K562 (cell line): ENCODE results near the gene OPA1. TPM values are rescaled to one million over a fixed set of nuclear protein-coding genes. Genes with fewer than 3 reads are reported as not detected.

Experiments used
- BRD9 ChIP-seq: fragments of 450-650 bp; IDR thresholded peaks from 2 replicates; pipeline ENCODE4 v1.6.1; 2018; ENCODE audit warnings: low read depth; ENCODE audit not compliant: partially characterized antibody
- CHD7 ChIP-seq: fragments of 200-600 bp; sonication (generic); IDR thresholded peaks from one replicate; pipeline ENCODE4 v1.6.1; 2012; ENCODE audit warnings: mild to moderate bottlenecking, low read depth, low read length, inconsistent platforms
- HDAC3 ChIP-seq: fragments of 450-650 bp; IDR thresholded peaks from 2 replicates; pipeline ENCODE4 v1.6.1; 2018; ENCODE audit warnings: borderline replicate concordance, mild to moderate bottlenecking, moderate library complexity; ENCODE audit not compliant: partially characterized antibody
- HNRNPL ChIP-seq: fragments of 200-400 bp; formaldehyde crosslinking; IDR thresholded peaks from 2 replicates; pipeline ENCODE4 v1.6.1; 2017; ENCODE audit warnings: low read depth, mild to moderate bottlenecking, low read length
- KDM5B ChIP-seq: fragments of 200-600 bp; sonication (generic); IDR thresholded peaks from 2 replicates; pipeline ENCODE4 v1.6.1; 2012; ENCODE audit warnings: low read depth, mild to moderate bottlenecking, moderate library complexity, low read length, control low read depth, inconsistent platforms; ENCODE audit not compliant: insufficient replicate concordance
- KLF13 ChIP-seq: fragments of 450-650 bp; IDR thresholded peaks from 2 replicates; pipeline ENCODE4 v1.6.1; 2016; ENCODE audit warnings: missing genetic modification characterization, low read depth, mild to moderate bottlenecking, missing compliant biosample characterization, moderate library complexity, borderline replicate concordance
- PML ChIP-seq: IDR thresholded peaks from 2 replicates; pipeline ENCODE4 v1.6.1; 2012; ENCODE audit warnings: low read length, inconsistent platforms
- THAP7 ChIP-seq: fragments of 250-450 bp; sonication (Bioruptor Pico); IDR thresholded peaks from 2 replicates; pipeline ENCODE4 v1.5.0; 2021
- TOE1 ChIP-seq, 2 experiments: fragments of 450-650 bp in 1 of 2; sonication (generic) in 1 of 2; formaldehyde crosslinking in 1 of 2; IDR thresholded peaks; 2 replicates each; pipeline versions ENCODE4 v1.7.1 to v1.8.0; 2016 to 2022; ENCODE audit warnings: borderline replicate concordance in 2 of 2, mild to moderate bottlenecking in 2 of 2, antibody characterized with exemption in 1 of 2, inconsistent platforms in 1 of 2, low read depth in 1 of 2, missing genetic modification reagents in 1 of 2, moderate library complexity in 1 of 2
- ZBED1 ChIP-seq: IDR thresholded peaks from 2 replicates; pipeline ENCODE4 v1.6.1; 2014
- ZNF408 ChIP-seq: fragments of 250-450 bp; sonication (Bioruptor Pico); IDR thresholded peaks from 2 replicates; pipeline ENCODE4 v1.4.0; 2020; ENCODE audit warnings: low read depth, mild to moderate bottlenecking, moderate library complexity
- ZNF655 ChIP-seq: fragments of 250-450 bp; sonication (Bioruptor Pico); IDR thresholded peaks from 2 replicates; pipeline ENCODE4 v1.5.0; 2021
- ZNF707 ChIP-seq: fragments of 250-450 bp; sonication (Bioruptor Pico); conservative IDR thresholded peaks from 2 replicates; pipeline ENCODE4 v1.8.0; 2022; ENCODE audit warnings: inconsistent platforms, mild to moderate bottlenecking, moderate library complexity
- ZNF766 ChIP-seq: fragments of 200-800 bp; sonication (Bioruptor generic); conservative IDR thresholded peaks from 2 replicates; pipeline ENCODE4 v1.6.1; 2016; ENCODE audit warnings: missing genetic modification characterization, missing compliant biosample characterization
- polyA plus RNA-seq, 8 experiments: library from polyadenylated mRNA; depleted of rRNA in 4 of 8; stranded (reverse) in 5 of 8; unstranded in 3 of 8; fragments of >200 nt; fragmentation: Nextera tagmentation in 2 of 8; fragmentation: Illumina TruSeq in 1 of 8; extraction: Ambion mirVana in 2 of 8; extraction: Trizol in 1 of 8; gene quantifications; 2 replicates each; pipeline versions ENCODE4 v1.2.1 to v1.2.3, GENCODE V29; 2011 to 2014; ENCODE audit warnings: inconsistent platforms in 1 of 8, missing spikeins in 1 of 8
- total RNA-seq, 7 experiments: library from RNA; depleted of rRNA in 6 of 7; stranded (reverse); fragments of >200 nt in 6 of 7; fragmentation: Illumina TruSeq in 2 of 7; extraction: Trizol in 2 of 7; gene quantifications; 2 replicates each; pipeline versions ENCODE4 v1.2.1 to v1.2.3, GENCODE V29; 2011 to 2021; ENCODE audit warnings: low replicate concordance in 1 of 7

Gene OPA1
- total and polyA plus RNA-seq, 9 of the 15 experiments (the other 6 are each of a cell fraction or from before 2014, with no cell fraction given), result 19.7 to 127 (median 94.7) TPM

- TF ChIP-seq THAP7 (no peak), CHD7 (no peak), HNRNPL (no peak), PML (no peak), ZNF408 (no peak), TOE1 (IDR thresholded peaks at IDR 0.05; ENCODE audit: borderline replicate concordance) (no peak), TOE1 (CRISPR knock-in tag; IDR thresholded peaks at IDR 0.05; ENCODE audit: borderline replicate concordance, low read depth) (no peak), BRD9 (no peak), HDAC3 (no peak), KDM5B (no peak), ZNF766 (no peak), ZNF707 (CRISPR knock-in tag) (no peak), KLF13 (tag) (no peak), ZBED1 (no peak), ZNF655 (no peak)
Observed at GRCh38 chr3:193729601-193730000, 136.6 kb downstream of the OPA1 start (continued).
